A673 (cell line): ENCODE results near the gene KCNH5.

Source experiments
- EZH2 ChIP-seq: fragments of 200-600 bp; sonication (generic); IDR thresholded peaks from 2 replicates; pipeline ENCODE4 v1.6.1; 2017; ENCODE audit warnings: borderline replicate concordance, low read depth, mild to moderate bottlenecking, mixed read lengths, antibody characterized with exemption, low read length; ENCODE audit not compliant: poor library complexity, severe bottlenecking
- TF ChIP-seq, protein P1 (sequence below): fragments of 300-800, 200-600 bp; sonication (generic); conservative IDR thresholded peaks from 2 replicates; pipeline ENCODE4 v1.5.1; 2017; ENCODE audit warnings: low read depth, mild to moderate bottlenecking, antibody characterized with exemption, low read length, moderate library complexity, mixed read lengths

DNA sequence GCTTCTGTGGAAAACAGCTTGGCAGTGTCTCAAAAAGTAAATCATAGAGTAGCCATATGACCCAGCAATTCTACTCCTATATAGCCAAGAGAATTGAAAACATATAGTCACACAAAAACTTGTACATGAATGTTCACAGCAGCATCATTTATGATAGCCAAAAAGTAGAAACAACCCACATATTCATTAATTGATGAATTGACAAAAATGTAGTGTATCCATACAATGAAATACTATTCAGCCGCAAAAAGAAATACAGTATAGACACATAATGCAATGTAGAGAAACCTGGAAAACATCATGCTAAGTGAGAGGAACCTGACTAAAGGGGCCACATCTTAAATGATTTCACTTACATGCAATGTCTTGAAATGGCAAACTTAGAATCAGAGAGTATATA, 326.6 kb downstream of the KCNH5 start:
- TF ChIP-seq, protein P1, sequence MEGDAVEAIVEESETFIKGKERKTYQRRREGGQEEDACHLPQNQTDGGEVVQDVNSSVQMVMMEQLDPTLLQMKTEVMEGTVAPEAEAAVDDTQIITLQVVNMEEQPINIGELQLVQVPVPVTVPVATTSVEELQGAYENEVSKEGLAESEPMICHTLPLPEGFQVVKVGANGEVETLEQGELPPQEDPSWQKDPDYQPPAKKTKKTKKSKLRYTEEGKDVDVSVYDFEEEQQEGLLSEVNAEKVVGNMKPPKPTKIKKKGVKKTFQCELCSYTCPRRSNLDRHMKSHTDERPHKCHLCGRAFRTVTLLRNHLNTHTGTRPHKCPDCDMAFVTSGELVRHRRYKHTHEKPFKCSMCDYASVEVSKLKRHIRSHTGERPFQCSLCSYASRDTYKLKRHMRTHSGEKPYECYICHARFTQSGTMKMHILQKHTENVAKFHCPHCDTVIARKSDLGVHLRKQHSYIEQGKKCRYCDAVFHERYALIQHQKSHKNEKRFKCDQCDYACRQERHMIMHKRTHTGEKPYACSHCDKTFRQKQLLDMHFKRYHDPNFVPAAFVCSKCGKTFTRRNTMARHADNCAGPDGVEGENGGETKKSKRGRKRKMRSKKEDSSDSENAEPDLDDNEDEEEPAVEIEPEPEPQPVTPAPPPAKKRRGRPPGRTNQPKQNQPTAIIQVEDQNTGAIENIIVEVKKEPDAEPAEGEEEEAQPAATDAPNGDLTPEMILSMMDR: no peak
- no peak for TF ChIP-seq EZH2
